GM23338 (cell line): Measurements from ENCODE around the gene GLB1L3. TPM values are rescaled to one million over a fixed set of nuclear protein-coding genes. Genes with fewer than 3 reads are reported as not detected.

Experiments
- ATAC-seq: fragments of 200-7000 bp; cut with Tn5 transposase; 3 replicates; pipeline ENCODE4 v1.9.1; 2020
- DNase-seq: peaks from one replicate; pipeline ENCODE4 v3.0.0-alpha.2; 2015; ENCODE audit warnings: low spot score
- H2AFZ ChIP-seq: fragments of 200-600 bp; sonication (generic); 2 replicates; pipeline ENCODE4 v1.8.0; 2016; ENCODE audit warnings: antibody characterized with exemption, mild to moderate bottlenecking, moderate library complexity
- H3F3A ChIP-seq: fragments of 200-600 bp; sonication (generic); replicated peaks from 2 replicates; pipeline ENCODE4 v1.8.0; 2017; ENCODE audit warnings: antibody characterized with exemption, mixed run types, low read depth
- H3K27ac ChIP-seq: fragments of 200-600 bp; sonication (generic); 2 replicates; pipeline ENCODE4 v1.6.1; 2016; ENCODE audit warnings: low read depth
- H3K27me3 ChIP-seq: fragments of 200-600 bp; sonication (generic); 2 replicates; pipeline ENCODE4 v1.8.0; 2016; ENCODE audit warnings: mild to moderate bottlenecking, mixed run types, moderate library complexity; ENCODE audit not compliant: insufficient read depth
- H3K36me3 ChIP-seq: fragments of 200-600 bp; sonication (generic); 2 replicates; pipeline ENCODE4 v1.8.0; 2016; ENCODE audit warnings: mild to moderate bottlenecking; ENCODE audit not compliant: insufficient read depth
- H3K4me1 ChIP-seq: fragments of 200-600 bp; sonication (generic); 2 replicates; pipeline ENCODE4 v1.8.0; 2016; ENCODE audit warnings: mild to moderate bottlenecking, moderate library complexity; ENCODE audit not compliant: insufficient read depth
- H3K4me2 ChIP-seq: fragments of 200-600 bp; sonication (generic); 2 replicates; pipeline ENCODE4 v1.7.1; 2017; ENCODE audit warnings: mixed run types
- H3K4me3 ChIP-seq: fragments of 200-600 bp; sonication (generic); 2 replicates; pipeline ENCODE4 v1.6.1; 2016; ENCODE audit warnings: mixed run types
- H3K79me2 ChIP-seq: fragments of 200-600 bp; sonication (generic); replicated peaks from 2 replicates; pipeline ENCODE4 v1.8.0; 2017; ENCODE audit warnings: mild to moderate bottlenecking; ENCODE audit not compliant: insufficient read depth
- H3K9me2 ChIP-seq: fragments of 200-600 bp; sonication (generic); 2 replicates; pipeline ENCODE4 v1.8.0; 2017; ENCODE audit not compliant: insufficient read depth
- H4K20me1 ChIP-seq: fragments of 200-600 bp; sonication (generic); replicated peaks from 2 replicates; pipeline ENCODE4 v1.8.0; 2017; ENCODE audit warnings: mild to moderate bottlenecking; ENCODE audit not compliant: insufficient read depth
- H3K27ac Mint-ChIP-seq: 2 replicates; pipeline ENCODE4 v1.8.0; 2020; ENCODE audit warnings: inconsistent platforms, mild to moderate bottlenecking, moderate library complexity, mixed read lengths
- H3K27me3 Mint-ChIP-seq: 3 replicates; pipeline ENCODE4 v1.8.0; 2022; ENCODE audit warnings: low read depth, mild to moderate bottlenecking, moderate library complexity, mixed read lengths, inconsistent platforms; ENCODE audit not compliant: insufficient read depth, poor library complexity
- H3K36me3 Mint-ChIP-seq: 3 replicates; pipeline ENCODE4 v1.8.0; 2021; ENCODE audit warnings: low read depth, mild to moderate bottlenecking, inconsistent platforms, moderate library complexity, mixed read lengths
- H3K4me1 Mint-ChIP-seq: 3 replicates; pipeline ENCODE4 v1.8.0; 2020; ENCODE audit warnings: mild to moderate bottlenecking, inconsistent platforms, mixed read lengths
- H3K4me3 Mint-ChIP-seq: 3 replicates; pipeline ENCODE4 v1.8.0; 2021; ENCODE audit warnings: moderate library complexity, mild to moderate bottlenecking, inconsistent platforms, mixed read lengths
- H3K9me3 Mint-ChIP-seq: 3 replicates; pipeline ENCODE4 v1.8.0; 2020; ENCODE audit warnings: moderate library complexity, mild to moderate bottlenecking, inconsistent platforms, mixed read lengths
- CREB1 ChIP-seq: fragments of 250-450 bp; sonication (Bioruptor Pico); IDR thresholded peaks from 2 replicates; pipeline ENCODE4 v1.5.0; 2020; ENCODE audit warnings: low read depth, mild to moderate bottlenecking, moderate library complexity
- CTCF ChIP-seq, 2 experiments: fragments of 200-600 bp in 1 of 2; sonication (generic) in 1 of 2; conservative IDR thresholded peaks; 2 replicates each; pipeline versions ENCODE4 v1.5.1 to v1.6.1; 2016 to 2017; ENCODE audit warnings: antibody characterized with exemption in 2 of 2, low read depth in 2 of 2, mild to moderate bottlenecking in 2 of 2, moderate library complexity in 1 of 2
- NANOG ChIP-seq: IDR thresholded peaks from 2 replicates; pipeline ENCODE4 v1.6.1; 2016; ENCODE audit warnings: antibody characterized with exemption, borderline replicate concordance
- REST ChIP-seq: IDR thresholded peaks from one replicate; pipeline ENCODE4 v1.6.1; 2018; ENCODE audit warnings: antibody characterized with exemption; ENCODE audit not compliant: unreplicated experiment
- ZNF114 ChIP-seq: fragments of 250-450 bp; sonication (Bioruptor Pico); IDR thresholded peaks from 2 replicates; pipeline ENCODE4 v1.5.0; 2020; ENCODE audit warnings: mild to moderate bottlenecking, moderate library complexity
- ZNF331 ChIP-seq: fragments of 250-450 bp; sonication (Bioruptor Pico); IDR thresholded peaks from 2 replicates; pipeline ENCODE4 v1.5.0; 2020; ENCODE audit warnings: low read depth, mild to moderate bottlenecking, moderate library complexity
- ZNF462 ChIP-seq: fragments of 250-450 bp; sonication (Bioruptor Pico); IDR thresholded peaks from 2 replicates; pipeline ENCODE4 v1.5.0; 2020; ENCODE audit warnings: mild to moderate bottlenecking, moderate library complexity
- polyA plus RNA-seq: library from polyadenylated mRNA; unstranded; fragments of >200 nt; fragmentation: Nextera tagmentation; extraction: Ambion mirVana; gene quantifications from 2 replicates; pipeline ENCODE4 v1.2.1, GENCODE V29; 2016
- total RNA-seq: library from RNA; depleted of rRNA; stranded (reverse); fragments of >200 nt; shearing (Covaris generic); gene quantifications from 2 replicates; pipeline ENCODE4 v1.2.3, GENCODE V29; 2014

The GLB1L3 gene
- total and polyA plus RNA-seq, 2 experiments from 2014 or later: 28.8 to 33.1 TPM

- TF ChIP-seq ZNF462 (CRISPR knock-in tag): no peak
- TF ChIP-seq CREB1: no peak
These were observed 87.4 kb downstream of the GLB1L3 start (continued) for GRCh38 chr11:134363592-134363991.

GRCh38 chr11:134364261-134364660 is 88.1 kb downstream of the GLB1L3 start:
- Histone ChIP-seq H3F3A (no peaks in the 10 kb centered on the region; the same call in 1 of the 2 replicates), H3K9me2 (no peaks in the 10 kb centered on the region), H3K27me3 (0 out of 2 replicates have a peak, but pooled peaks cover 3% of the 10 kb centered on the region), H3K36me3 (no peaks in the 10 kb centered on the region), H3K4me3 (no peak overlapping the region), H3K27ac (no peak overlapping the region), H3K4me2 (no peak overlapping the region), H3K4me1 (no peaks in the 10 kb centered on the region), H3K79me2 (no peaks in the 10 kb centered on the region), H4K20me1 (no peaks in the 10 kb centered on the region), H2AFZ (no peak overlapping the region)
- H3K9me3 Mint-ChIP-seq: 0 out of 3 replicates have a peak, but pooled peaks cover 4% of the 10 kb centered on the region
- H3K4me3 Mint-ChIP-seq: no peak overlapping the region
- DNase-seq (no peak), ATAC-seq (no peak)
- no peak overlapping the region for H3K27ac Mint-ChIP-seq
- H3K27me3 Mint-ChIP-seq: peaks cover 19% of the 10 kb centered on the region
- H3K4me1 Mint-ChIP-seq: peaks cover 9% of the 10 kb centered on the region
- TF ChIP-seq REST: no peak
- no peak for TF ChIP-seq CTCF (conservative IDR thresholded peaks at IDR 0.05; ENCODE audit: low read depth in 2 of 2)
- no peak for TF ChIP-seq CREB1
- no peak for TF ChIP-seq ZNF331
- TF ChIP-seq NANOG: no peak
- TF ChIP-seq ZNF114 (CRISPR knock-in tag): no peak
- H3K36me3 Mint-ChIP-seq: peaks cover 3% of the 10 kb centered on the region; the same call in 2 of the 3 replicates
